GM15510 (cell line): ENCODE results near the gene KRTAP2-3.
"Not testable (repeated sequence)": the region's sequence is repeated elsewhere in the genome, so short reads cannot be mapped to it uniquely, and the experiment has no call there.

ENCODE experiments used
- POLR2A ChIP-seq: IDR thresholded peaks from 3 replicates; pipeline ENCODE4 v1.6.1; 2011; ENCODE audit warnings: borderline replicate concordance; ENCODE audit not compliant: insufficient read length; ENCODE audit errors: extremely low read depth

Gene KRTAP2-3

GRCh38 chr17:41060052-41060604 is at the start of gene KRTAP2-3:
Gene KRTAP2-3 (minus strand): TSS chr17:41060114. CDS start chr17:41060050, 64 bp downstream.
- TF ChIP-seq POLR2A = no peak

GRCh38 chr17:41107941-41108450 is 48.1 kb upstream of the KRTAP2-3 start:
- TF ChIP-seq POLR2A = no peak

- TF ChIP-seq POLR2A = not testable (repeated sequence)
These were observed 45.4 kb upstream of the KRTAP2-3 start, which contains the start of gene KRTAP4-9 for GRCh38 chr17:41105347-41105746. Gene KRTAP4-9 (plus strand): TSS chr17:41105389. CDS start chr17:41105389, 0 bp downstream.

- no peak for TF ChIP-seq POLR2A
These were observed 44.0 kb upstream of the KRTAP2-3 start for GRCh38 chr17:41103896-41104295.

GRCh38 chr17:41101586-41102259 is 41.8 kb upstream of the KRTAP2-3 start, which contains the start of gene KRTAP4-16:
Gene KRTAP4-16 (minus strand): TSS chr17:41102209. CDS start chr17:41102209, 0 bp downstream.
- TF ChIP-seq POLR2A = no peak

GRCh38 chr17:41098481-41098880 is 38.6 kb upstream of the KRTAP2-3 start:
- TF ChIP-seq POLR2A = no peak

- TF ChIP-seq POLR2A = no peak
These were observed 38.1 kb upstream of the KRTAP2-3 start, which contains the start of gene KRTAP4-8 for GRCh38 chr17:41098042-41098441. Gene KRTAP4-8 (minus strand): TSS chr17:41098142. CDS start chr17:41098084, 58 bp downstream.

- TF ChIP-seq POLR2A = no peak
These were observed 36.1 kb upstream of the KRTAP2-3 start for GRCh38 chr17:41096055-41096454.

- TF ChIP-seq POLR2A = not testable (repeated sequence)
These were observed 24.4 kb upstream of the KRTAP2-3 start, which contains the start of gene KRTAP4-7 for GRCh38 chr17:41084100-41084856. Gene KRTAP4-7 (plus strand): TSS chr17:41084150. CDS start chr17:41084207, 57 bp downstream.

GRCh38 chr17:41082626-41083025 is 22.7 kb upstream of the KRTAP2-3 start:
- no peak for TF ChIP-seq POLR2A

- TF ChIP-seq POLR2A = no peak
These were observed 16.9 kb upstream of the KRTAP2-3 start for GRCh38 chr17:41076788-41077187.

GRCh38 chr17:41073676-41074075 is 13.8 kb upstream of the KRTAP2-3 start:
- TF ChIP-seq POLR2A = no peak

- TF ChIP-seq POLR2A = no peak
These were observed 11.9 kb upstream of the KRTAP2-3 start for GRCh38 chr17:41071606-41072360.

- TF ChIP-seq POLR2A = no peak
These were observed 9.1 kb upstream of the KRTAP2-3 start for GRCh38 chr17:41069031-41069430.
